GM18867 (cell line): Measurements from ENCODE around the gene VHLL.

Source experiments
- ATAC-seq: cut with Tn5 transposase; IDR thresholded peaks from one replicate; pipeline ENCODE4 v1.9.1; 2021; ENCODE audit warnings: mild to moderate bottlenecking, moderate library complexity; ENCODE audit not compliant: unreplicated experiment

VHLL gene

DNA sequence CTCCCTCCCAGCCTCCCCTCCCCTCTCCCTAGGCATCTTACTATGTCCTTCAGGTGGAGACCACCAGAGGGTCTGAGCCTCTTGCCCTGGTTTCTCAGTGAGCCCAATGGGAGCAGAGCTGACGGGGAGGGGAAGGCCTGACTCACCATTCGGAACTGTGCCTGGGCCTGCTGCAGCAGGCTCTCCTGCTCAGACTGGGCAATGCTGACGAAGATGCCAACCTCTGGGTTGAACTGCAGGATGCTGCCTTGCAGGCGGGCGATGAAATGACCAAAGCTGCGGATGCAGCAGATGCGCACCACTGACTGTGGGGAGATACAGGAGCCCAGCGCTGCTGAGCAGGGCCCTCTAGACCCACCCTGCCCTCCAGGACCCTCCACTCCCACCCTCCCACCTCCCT is 40.2 kb downstream of the VHLL start:
- ATAC-seq: no peak

DNA sequence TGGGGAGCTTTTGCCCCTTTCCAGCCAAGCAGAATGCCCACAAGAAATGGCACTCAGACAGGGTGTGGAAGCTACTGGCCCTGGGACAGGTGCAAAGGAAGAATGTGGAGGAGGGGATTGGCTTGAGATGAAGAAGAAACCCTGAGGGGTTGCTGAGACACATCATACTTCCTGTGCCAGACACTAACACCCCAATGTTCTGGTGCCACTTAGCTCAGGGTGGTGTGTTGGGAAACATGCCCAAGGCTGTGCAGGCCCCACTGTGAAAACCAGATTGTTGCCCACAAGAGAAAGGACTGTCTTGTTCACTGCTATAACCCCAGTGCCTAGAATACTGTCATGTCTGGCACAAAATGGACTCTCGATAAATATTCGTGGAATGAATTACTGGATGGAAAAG is 41.4 kb downstream of the VHLL start:
- no peak for ATAC-seq

DNA sequence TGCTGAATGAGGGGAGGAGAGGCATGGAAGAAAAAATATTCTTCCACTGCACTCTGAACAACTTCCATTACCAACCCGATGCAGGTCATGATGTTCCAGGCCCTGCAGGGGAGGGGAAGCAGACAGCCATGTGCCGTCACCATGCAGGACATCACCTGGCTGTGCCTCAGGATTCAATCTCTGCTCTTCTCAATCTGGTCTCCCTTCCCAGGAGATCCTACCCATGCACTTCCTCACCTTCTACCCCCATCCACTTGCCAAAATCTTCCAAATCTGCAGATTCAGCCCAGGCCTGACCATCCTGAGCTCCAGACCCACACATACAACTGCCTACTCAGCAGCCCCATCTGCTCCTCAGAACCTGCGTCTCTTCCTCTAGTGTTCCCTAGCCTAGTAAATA is 45.5 kb downstream of the VHLL start:
- ATAC-seq: no peak

DNA sequence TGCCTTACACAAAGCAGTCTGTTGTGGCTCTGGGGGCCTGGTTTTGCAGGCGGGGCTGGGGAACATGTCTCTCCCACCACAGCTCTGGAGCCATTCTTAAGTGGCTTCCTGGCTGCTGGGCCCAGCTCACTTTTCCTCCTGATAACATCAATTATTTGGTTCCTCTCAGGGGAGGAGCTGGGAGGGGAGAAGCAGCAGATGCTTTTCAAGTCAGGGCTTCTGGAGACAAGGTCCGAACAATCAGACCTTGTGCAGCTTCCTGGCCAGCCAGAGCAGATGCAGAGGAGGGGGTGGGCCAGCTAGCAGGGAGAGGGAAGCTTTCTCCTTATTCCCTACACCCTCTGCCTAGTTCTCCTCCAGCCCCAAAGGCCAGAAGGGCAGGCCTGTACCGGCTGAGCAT is 47.6 kb downstream of the VHLL start:
- ATAC-seq: no peak

DNA sequence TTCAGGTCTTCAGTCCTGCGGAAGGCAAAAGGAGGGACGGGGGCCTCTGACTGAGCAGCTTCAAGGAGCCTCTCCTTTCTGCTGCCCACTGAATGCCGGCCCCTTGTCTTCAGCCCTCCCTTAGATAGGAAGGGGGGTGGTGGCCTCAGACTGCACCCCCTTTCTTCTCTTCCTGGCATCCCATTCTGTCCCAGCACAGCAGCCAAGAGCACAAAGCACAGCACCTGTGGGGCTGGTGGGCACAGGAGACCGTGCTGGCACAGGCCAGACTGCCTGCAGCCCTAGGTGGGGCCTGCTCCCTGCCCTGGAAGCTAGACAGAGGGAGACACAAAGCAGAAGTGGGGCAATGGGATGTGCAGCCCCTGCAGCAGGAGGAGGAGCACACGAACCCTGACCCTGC is 49.5 kb downstream of the VHLL start:
- ATAC-seq: no peak
